Gastrocnemius medialis (tissue), 4 donors: ENCODE results near the gene INPP5A.

Experiments used
- CTCF ChIP-seq, 5 experiments: fragments of 450-650 bp in 3 of 5; fragments of 200-600 bp in 2 of 5; sonication (generic) in 2 of 5; IDR thresholded peaks in 4 of 5; conservative IDR thresholded peaks in 1 of 5; 1 replicate in 4 of 5; 2 replicates in 1 of 5; pipeline ENCODE4 v1.5.1; 2016 to 2019; ENCODE audit warnings: antibody characterized with exemption in 5 of 5, mild to moderate bottlenecking in 3 of 5, moderate library complexity in 3 of 5
- POLR2A ChIP-seq, 2 donors: fragments of 450-650 bp; IDR thresholded peaks; one replicate each; pipeline ENCODE4 v1.6.1; 2017; ENCODE audit warnings: antibody characterized with exemption in 2 of 2, mild to moderate bottlenecking in 2 of 2, moderate library complexity in 2 of 2

DNA sequence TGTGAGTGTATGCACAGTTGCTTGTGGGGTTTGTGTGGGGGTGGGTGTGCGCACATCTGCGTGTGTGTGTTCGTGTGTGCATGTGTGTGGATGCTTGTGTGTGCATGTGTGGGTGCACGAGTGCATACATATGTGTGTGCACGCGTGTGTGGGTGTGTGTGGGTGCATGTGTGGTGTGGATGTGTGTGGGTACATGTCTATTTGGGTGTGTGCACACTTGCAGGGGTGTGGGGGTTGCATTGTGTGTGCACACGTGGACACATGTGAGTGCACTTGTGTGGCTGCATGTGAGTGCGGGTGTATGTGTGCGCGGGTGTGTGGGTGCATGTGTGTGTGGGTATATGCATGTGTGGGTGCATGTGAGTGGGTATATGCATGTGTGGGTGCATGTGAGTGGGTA lies 174.7 kb downstream of the INPP5A start:
- TF ChIP-seq CTCF (IDR thresholded peaks at IDR 0.05 in 4 of 5, conservative IDR thresholded peaks at IDR 0.05 in 1 of 5) (no peak), POLR2A (IDR thresholded peaks at IDR 0.05) (no peak)
